ENCODE measurements around the gene PIN1.
"Not testable (repeated sequence)": the region's sequence is repeated elsewhere in the genome, so short reads cannot be mapped to it uniquely, and the experiment has no call there.

DNA sequence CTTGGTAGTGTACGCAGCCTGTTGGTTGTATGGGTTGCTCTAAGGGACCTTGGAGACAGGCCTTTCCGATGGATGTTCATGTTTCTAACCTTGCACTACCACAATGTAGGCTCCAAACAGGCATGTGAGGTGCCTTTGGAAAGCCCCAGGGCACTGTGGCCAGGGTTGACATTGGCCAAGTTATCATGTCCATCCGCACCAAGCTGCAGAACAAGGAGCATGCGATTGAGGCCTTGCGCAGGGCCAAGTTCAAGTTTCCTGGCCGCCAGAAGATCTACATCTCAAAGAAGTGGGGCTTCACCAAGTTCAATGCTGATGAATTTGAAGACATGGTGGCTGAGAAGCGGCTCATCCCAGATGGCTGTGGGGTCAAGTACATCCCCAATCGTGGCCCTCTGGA, 15.1 kb upstream of the PIN1 start:
- TF ChIP-seq, protein P1, sequence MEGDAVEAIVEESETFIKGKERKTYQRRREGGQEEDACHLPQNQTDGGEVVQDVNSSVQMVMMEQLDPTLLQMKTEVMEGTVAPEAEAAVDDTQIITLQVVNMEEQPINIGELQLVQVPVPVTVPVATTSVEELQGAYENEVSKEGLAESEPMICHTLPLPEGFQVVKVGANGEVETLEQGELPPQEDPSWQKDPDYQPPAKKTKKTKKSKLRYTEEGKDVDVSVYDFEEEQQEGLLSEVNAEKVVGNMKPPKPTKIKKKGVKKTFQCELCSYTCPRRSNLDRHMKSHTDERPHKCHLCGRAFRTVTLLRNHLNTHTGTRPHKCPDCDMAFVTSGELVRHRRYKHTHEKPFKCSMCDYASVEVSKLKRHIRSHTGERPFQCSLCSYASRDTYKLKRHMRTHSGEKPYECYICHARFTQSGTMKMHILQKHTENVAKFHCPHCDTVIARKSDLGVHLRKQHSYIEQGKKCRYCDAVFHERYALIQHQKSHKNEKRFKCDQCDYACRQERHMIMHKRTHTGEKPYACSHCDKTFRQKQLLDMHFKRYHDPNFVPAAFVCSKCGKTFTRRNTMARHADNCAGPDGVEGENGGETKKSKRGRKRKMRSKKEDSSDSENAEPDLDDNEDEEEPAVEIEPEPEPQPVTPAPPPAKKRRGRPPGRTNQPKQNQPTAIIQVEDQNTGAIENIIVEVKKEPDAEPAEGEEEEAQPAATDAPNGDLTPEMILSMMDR (IDR thresholded peaks at IDR 0.05): not testable (repeated sequence)
- not testable (repeated sequence) for TF ChIP-seq POLR2A (IDR thresholded peaks at IDR 0.05)
